Activated CD4-positive, alpha-beta T cell treated with anti-CD3 and anti-CD28 coated beads for 1 hour (primary cell): ENCODE data around the gene MTIF3.
A peak's percentile ranks its signal among the peaks of the same experiment; 100 is the strongest.

Experiments
- DNase-seq: peaks from one replicate; pipeline ENCODE4 v3.0.0-alpha.2; 2020

Gene MTIF3

DNA sequence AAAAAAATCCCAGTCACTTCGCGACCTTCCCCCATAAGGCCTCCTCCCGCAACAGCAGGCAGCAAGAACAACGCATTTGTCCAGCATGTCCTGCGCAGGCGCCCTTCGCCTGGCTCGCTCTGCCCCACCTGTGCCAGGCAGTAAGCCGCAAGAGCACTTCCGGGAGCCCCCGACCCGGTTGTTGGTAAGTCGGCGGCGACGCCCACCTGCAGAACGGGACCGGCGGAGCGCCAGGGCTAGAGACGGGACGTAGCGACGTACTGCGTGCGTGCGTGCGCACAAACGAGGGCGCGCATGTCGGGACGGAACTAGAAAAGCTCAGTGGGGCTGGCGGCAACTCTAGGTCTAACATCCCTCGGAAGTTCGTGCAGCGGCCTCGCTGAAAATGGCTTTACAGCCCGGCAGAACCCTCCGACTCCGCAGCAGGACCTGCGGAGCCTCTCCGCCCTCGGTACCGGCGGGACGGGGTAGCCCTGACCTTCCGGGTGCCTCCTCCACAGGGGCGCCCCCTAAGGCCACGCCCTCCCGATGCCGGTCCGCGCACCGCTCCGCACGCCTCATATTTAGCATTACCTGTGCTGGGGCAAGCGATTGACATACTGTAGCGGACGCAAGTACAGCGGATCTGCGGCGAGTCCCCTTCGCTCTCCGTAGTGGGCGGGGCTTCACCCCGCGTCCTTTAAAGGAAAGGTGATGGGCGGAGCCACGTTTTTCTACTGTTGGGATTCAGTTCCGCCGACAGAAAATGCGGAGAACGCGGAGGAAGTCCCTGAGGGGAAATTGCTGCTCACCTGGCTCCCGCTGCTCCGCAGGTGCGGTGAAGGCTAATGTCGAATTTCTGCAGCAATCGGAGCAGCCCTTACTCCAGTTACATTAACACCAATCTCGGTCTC lies at the start of gene MTIF3:
TSS of gene MTIF3 (minus strand) at position 629 of the 893 bp plus-strand sequence. CDS start 10,116 bp downstream, outside the sequence.
- DNase-seq = peak; percentile 95

GRCh38 chr13:27497563-27498230 lies 47.3 kb upstream of the MTIF3 start:
- DNase-seq = no peak

GRCh38 chr13:27496536-27497273 lies 46.3 kb upstream of the MTIF3 start:
- no peak for DNase-seq

DNA sequence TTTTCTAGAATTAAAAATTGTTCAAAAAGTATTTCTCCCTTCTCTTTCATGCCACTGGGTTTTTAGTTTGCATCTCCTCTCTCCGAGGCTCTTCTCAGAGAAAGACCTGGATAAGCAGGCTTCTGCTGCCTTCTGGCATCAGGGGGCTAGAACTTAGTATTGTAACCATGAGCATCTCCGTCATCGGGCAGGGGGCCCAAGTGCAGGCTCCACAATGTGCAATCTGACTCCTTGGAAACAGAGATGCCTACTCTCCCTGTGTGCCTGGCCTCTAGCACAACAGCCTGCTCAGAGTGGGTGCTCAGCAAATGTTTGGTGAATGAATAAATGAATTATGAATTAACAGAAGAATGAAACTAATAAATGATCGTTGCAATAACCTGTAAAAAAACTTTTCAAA lies 45.6 kb upstream of the MTIF3 start:
- DNase-seq = no peak

- no peak for DNase-seq
These were observed 45.2 kb upstream of the MTIF3 start for GRCh38 chr13:27495551-27495950.

DNA sequence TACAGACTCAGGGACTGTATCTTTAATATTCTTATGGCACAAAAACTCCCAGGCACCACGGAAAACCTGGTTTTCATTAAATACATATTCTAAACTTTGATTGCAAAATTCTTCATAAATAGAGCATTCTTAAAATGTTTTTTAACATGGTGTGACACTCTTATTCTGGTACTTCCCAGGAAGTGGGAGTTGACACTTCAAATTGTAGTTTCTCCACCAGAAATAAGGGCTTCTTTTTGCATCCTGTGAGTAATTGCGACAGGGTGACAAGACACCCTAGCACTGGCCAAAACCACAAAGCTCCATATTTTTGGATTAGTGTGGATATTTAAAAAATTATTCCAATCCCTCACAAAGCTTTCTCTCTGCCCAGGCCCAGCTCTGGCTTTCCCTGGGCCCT lies 43.6 kb upstream of the MTIF3 start:
- no peak for DNase-seq

GRCh38 chr13:27489456-27489855 lies 39.1 kb upstream of the MTIF3 start:
- no peak for DNase-seq

DNA sequence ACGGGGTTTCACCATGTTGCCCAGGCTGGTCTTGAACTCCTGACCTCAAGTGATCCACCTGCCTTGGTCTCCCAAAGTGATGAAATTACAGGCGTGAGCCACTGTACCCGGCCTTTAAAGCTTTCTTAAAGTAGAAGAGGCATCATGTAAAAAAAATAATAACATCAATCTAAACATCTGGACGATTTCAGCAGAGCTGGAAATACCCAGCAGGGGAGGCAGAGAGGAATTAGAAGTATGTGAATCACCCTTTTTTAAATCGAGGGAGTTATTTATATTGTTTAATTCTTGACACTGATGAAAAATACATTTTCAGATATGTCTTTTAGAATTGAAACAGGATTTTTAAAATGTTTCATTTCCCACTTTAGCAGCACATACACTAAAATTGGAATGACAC lies 37.4 kb upstream of the MTIF3 start:
- DNase-seq = no peak

DNA sequence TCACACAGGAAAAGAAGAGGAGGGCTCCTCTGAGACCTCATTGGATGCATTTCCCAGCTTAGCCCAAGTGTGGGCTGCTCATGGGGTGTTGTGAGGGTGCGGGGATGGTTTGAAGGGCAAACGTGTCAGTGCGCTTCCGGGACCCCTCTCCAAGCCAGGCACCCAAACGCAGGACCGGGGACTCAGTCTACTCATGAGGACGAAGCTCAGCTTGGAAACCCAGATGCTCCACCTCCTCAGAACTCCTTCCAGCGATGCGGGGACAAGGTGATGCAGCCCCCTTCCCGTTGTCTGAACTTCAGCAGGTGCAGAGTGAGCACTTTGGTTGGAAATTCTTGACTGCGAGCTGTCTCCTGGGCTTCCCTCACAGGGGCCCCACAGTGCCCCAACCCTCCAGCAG lies 33.1 kb upstream of the MTIF3 start:
- DNase-seq = no peak

DNA sequence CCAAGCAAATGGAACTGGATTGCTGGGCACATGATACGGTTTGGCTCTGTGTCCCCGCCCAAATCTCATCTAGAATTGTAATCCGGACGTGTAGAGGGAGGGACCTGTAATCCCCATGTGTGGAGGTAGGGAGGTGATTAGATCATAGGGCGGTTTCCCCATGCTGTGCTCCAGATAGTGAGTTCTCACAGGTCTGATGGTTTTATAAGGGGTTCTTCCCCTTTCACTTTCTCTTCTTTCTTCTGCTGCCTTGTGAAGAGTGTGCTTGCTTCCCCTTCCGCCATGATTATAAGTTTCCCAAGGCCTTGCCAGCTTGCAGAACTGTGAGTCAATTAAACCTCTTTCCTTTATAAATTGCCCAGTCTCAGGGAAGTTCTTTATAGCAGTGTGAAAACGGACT lies 32.6 kb upstream of the MTIF3 start:
- no peak for DNase-seq

DNA sequence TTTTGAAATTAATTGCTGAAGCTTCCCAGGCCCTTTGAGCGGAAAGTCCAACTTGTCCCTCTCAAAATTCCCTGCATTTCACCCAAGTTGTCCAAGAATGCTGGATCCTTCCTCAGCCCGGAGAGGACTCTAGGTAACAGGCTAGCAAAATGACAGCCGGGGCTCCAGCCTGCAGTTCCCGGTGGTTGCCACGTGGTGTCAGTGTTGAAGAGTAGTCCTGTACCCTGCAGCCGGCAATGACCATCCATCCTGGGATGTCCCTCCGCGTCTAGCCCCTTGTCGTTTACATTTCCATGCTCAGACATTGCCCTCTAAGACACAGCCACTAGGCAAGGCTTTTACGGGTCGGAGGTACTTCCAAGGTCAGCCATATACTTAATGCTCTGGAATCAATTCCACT lies 31.4 kb upstream of the MTIF3 start:
- no peak for DNase-seq

GRCh38 chr13:27476943-27477703 lies 26.8 kb upstream of the MTIF3 start:
- no peak for DNase-seq

- DNase-seq = no peak
These were observed 24.4 kb upstream of the MTIF3 start for GRCh38 chr13:27474751-27475268.

GRCh38 chr13:27472941-27473340 lies 22.6 kb upstream of the MTIF3 start:
- no peak for DNase-seq

GRCh38 chr13:27472441-27472840 lies 22.1 kb upstream of the MTIF3 start:
- DNase-seq = no peak

DNA sequence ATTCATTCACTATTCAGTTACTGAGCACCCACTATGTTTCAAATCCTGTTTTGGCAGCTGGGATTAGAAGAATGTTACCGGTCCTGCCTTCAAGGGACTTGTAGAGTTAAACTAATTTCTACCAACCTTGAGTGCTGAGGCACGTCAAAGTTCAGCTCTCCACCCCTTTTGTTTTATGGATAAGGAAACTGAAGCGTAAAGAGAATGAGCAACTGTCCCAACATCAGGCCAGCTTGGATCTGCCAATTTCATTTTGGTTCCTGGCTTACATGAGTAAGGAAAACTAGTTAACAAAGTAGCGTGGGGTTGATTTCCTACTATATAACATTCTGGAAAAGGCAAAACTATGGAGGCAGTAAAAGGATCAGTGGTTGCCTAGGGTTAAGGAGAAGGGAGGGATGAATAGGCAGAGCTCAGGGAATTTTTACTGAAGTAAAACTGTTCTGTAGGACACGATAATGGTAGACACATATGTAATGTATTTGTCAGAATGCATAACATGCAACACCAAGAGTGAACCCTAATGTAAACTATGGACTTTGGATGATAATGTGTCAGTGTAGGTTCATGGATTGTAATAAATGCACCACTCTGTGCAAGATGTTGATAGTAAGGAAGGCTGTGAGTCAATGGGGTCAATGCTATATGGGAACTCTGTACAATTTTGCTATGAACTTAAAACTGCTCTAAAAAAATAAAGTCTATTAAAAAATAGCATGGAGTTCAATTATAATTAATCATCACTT lies 19.9 kb upstream of the MTIF3 start:
- DNase-seq = no peak

GRCh38 chr13:27466513-27466912 lies 16.1 kb upstream of the MTIF3 start:
- DNase-seq = no peak

DNA sequence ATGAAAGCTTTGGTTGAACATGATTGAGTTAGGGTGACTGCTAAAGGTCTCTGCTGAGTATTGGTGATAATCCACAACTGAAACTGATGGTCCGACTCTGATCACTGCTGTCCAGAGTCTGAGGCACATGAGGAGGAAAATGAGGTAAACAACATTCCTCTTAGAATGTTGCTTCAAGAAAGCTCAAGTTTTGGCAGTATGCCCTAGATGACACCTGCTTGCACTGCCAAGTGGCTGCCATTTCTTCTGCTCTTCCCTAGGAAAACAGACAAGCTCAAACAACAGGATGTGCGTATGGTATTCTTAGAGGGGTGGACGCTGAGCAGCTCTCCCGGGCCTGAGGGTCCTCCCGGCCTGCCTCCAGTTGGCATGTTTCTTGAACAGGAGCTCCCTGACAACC lies 15.2 kb upstream of the MTIF3 start:
- no peak for DNase-seq

- DNase-seq = no peak
These were observed 13.1 kb upstream of the MTIF3 start for GRCh38 chr13:27463500-27463899.

GRCh38 chr13:27461940-27462584 lies 11.7 kb upstream of the MTIF3 start:
- DNase-seq = no peak

DNA sequence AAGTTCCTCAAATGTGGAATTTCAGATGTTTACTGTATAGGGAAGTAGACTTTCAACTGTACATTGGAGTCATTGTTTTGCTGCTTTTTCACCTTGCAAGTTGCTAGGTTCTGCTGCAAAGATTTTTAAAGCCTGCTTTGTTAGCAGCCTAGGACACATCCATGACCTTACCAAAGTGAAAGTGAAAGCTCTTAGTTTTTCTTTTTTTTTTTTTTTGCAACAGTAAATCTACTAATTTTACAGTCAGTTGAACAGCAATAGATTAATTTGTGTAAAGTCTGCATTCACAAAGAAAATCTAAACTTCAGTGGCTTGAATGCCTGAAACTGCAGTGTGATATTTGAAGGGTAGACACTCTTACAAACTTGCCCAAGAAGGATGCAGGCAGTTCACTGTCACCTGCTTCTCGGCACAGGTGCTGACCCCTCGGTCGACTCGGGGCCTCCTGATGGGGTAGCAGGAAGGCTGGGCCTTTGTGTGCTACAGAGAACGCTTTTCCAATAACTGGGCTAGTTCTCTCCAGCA lies 5.0 kb upstream of the MTIF3 start:
- no peak for DNase-seq
